ENCODE measurements around the gene PLEKHM1. TPM values are rescaled to one million over a fixed set of nuclear protein-coding genes. Genes with fewer than 3 reads are reported as not detected.
A peak's percentile ranks its signal among the peaks of the same experiment; 100 is the strongest.

The PLEKHM1 gene
- total and polyA plus RNA-seq, 2 of the 13 experiments (the other 11 are each of a cell fraction or from before 2014, with no cell fraction given) = 7.6 to 13.5 TPM

DNA sequence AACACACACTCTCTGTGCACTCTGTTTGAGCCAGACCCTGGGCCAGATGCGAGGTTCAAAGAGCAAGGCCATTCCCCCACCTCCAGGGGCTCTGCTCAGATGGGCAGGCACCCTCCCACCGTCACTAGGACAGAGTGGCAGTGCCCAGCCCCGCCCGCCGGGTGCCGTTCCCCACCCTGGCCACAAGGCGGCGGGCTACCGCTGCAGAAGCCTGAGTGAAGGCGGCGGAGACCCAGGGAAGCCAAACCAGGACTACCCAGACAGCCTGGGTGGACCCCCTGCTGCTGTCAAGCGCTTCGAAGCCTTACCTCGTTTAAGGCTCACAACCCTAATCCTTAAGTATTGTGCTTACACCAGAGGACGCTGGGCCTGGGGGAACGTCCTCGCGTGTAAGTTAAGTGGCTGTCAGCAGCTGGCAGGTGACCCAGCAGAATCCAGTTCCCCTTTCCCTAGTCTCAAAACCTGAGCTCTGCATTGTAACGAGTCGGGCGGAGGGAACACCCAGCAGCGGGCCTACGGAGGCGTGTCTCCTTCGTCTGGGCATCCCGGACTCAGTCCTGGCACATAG lies 62.4 kb downstream of the PLEKHM1 start (continued):
- TF ChIP-seq, protein P1, sequence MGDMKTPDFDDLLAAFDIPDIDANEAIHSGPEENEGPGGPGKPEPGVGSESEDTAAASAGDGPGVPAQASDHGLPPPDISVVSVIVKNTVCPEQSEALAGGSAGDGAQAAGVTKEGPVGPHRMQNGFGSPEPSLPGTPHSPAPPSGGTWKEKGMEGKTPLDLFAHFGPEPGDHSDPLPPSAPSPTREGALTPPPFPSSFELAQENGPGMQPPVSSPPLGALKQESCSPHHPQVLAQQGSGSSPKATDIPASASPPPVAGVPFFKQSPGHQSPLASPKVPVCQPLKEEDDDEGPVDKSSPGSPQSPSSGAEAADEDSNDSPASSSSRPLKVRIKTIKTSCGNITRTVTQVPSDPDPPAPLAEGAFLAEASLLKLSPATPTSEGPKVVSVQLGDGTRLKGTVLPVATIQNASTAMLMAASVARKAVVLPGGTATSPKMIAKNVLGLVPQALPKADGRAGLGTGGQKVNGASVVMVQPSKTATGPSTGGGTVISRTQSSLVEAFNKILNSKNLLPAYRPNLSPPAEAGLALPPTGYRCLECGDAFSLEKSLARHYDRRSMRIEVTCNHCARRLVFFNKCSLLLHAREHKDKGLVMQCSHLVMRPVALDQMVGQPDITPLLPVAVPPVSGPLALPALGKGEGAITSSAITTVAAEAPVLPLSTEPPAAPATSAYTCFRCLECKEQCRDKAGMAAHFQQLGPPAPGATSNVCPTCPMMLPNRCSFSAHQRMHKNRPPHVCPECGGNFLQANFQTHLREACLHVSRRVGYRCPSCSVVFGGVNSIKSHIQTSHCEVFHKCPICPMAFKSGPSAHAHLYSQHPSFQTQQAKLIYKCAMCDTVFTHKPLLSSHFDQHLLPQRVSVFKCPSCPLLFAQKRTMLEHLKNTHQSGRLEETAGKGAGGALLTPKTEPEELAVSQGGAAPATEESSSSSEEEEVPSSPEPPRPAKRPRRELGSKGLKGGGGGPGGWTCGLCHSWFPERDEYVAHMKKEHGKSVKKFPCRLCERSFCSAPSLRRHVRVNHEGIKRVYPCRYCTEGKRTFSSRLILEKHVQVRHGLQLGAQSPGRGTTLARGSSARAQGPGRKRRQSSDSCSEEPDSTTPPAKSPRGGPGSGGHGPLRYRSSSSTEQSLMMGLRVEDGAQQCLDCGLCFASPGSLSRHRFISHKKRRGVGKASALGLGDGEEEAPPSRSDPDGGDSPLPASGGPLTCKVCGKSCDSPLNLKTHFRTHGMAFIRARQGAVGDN (CRISPR knock-in tag; IDR thresholded peaks at IDR 0.05) = peak; percentile 84
- TF ChIP-seq SSRP1 (CRISPR knock-in tag; IDR thresholded peaks at IDR 0.05) (peak; percentile 79; the same call in 1 of the 2 replicates), ZNF30 (CRISPR knock-in tag; IDR thresholded peaks at IDR 0.05) (no peak), ZBTB7A (CRISPR knock-in tag; IDR thresholded peaks at IDR 0.05) (no peak; the same call in 1 of the 2 replicates), ZNF343 (CRISPR knock-in tag; IDR thresholded peaks at IDR 0.05) (no peak), KDM5B (CRISPR knock-in tag; IDR thresholded peaks at IDR 0.05; ENCODE audit: borderline replicate concordance) (peak; percentile 81), SKI (IDR thresholded peaks at IDR 0.05; ENCODE audit: partially characterized antibody) (no peak), AGO1 (IDR thresholded peaks at IDR 0.05; ENCODE audit: low read depth, low read length, poor library complexity, severe bottlenecking) (no peak), ZNF543 (CRISPR knock-in tag; IDR thresholded peaks at IDR 0.05) (no peak), ZNF180 (CRISPR knock-in tag; IDR thresholded peaks at IDR 0.05; ENCODE audit: borderline replicate concordance, low read depth) (peak; percentile 33; the same call in 1 of the 2 replicates), ZNF337 (CRISPR knock-in tag; IDR thresholded peaks at IDR 0.05; ENCODE audit: borderline replicate concordance, low read depth) (no peak), SALL2 (CRISPR knock-in tag; IDR thresholded peaks at IDR 0.05) (no peak)
- TF ChIP-seq, protein P2, sequence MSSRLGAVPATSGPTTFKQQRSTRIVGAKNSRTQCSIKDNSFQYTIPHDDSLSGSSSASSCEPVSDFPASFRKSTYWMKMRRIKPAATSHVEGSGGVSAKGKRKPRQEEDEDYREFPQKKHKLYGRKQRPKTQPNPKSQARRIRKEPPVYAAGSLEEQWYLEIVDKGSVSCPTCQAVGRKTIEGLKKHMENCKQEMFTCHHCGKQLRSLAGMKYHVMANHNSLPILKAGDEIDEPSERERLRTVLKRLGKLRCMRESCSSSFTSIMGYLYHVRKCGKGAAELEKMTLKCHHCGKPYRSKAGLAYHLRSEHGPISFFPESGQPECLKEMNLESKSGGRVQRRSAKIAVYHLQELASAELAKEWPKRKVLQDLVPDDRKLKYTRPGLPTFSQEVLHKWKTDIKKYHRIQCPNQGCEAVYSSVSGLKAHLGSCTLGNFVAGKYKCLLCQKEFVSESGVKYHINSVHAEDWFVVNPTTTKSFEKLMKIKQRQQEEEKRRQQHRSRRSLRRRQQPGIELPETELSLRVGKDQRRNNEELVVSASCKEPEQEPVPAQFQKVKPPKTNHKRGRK (CRISPR knock-in tag; IDR thresholded peaks at IDR 0.05) = no peak
- TF ChIP-seq, protein P3, sequence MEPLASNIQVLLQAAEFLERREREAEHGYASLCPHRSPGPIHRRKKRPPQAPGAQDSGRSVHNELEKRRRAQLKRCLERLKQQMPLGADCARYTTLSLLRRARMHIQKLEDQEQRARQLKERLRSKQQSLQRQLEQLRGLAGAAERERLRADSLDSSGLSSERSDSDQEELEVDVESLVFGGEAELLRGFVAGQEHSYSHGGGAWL (CRISPR knock-in tag; IDR thresholded peaks at IDR 0.05) = peak; percentile 58; the same call in 1 of the 2 replicates
- TF ChIP-seq, protein P4, sequence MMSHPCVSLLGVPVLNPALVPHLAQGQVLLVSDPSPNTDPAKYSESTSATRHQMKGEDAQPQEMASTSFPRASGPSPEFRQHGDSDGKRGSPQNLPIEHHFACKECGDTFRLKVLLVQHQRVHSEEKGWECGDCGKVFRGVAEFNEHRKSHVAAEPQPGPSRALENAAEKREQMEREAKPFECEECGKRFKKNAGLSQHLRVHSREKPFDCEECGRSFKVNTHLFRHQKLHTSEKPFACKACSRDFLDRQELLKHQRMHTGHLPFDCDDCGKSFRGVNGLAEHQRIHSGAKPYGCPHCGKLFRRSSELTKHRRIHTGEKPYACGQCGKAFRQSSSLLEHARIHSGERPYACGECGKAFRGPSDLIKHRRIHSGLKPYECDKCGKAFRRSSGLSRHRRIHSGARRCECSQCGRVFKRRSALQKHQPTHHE (CRISPR knock-in tag; IDR thresholded peaks at IDR 0.05; ENCODE audit: borderline replicate concordance) = no peak
- TF ChIP-seq, protein P5, sequence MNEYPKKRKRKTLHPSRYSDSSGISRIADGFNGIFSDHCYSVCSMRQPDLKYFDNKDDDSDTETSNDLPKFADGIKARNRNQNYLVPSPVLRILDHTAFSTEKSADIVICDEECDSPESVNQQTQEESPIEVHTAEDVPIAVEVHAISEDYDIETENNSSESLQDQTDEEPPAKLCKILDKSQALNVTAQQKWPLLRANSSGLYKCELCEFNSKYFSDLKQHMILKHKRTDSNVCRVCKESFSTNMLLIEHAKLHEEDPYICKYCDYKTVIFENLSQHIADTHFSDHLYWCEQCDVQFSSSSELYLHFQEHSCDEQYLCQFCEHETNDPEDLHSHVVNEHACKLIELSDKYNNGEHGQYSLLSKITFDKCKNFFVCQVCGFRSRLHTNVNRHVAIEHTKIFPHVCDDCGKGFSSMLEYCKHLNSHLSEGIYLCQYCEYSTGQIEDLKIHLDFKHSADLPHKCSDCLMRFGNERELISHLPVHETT (CRISPR knock-in tag; conservative IDR thresholded peaks at IDR 0.05) = no peak
- TF ChIP-seq, protein P6, sequence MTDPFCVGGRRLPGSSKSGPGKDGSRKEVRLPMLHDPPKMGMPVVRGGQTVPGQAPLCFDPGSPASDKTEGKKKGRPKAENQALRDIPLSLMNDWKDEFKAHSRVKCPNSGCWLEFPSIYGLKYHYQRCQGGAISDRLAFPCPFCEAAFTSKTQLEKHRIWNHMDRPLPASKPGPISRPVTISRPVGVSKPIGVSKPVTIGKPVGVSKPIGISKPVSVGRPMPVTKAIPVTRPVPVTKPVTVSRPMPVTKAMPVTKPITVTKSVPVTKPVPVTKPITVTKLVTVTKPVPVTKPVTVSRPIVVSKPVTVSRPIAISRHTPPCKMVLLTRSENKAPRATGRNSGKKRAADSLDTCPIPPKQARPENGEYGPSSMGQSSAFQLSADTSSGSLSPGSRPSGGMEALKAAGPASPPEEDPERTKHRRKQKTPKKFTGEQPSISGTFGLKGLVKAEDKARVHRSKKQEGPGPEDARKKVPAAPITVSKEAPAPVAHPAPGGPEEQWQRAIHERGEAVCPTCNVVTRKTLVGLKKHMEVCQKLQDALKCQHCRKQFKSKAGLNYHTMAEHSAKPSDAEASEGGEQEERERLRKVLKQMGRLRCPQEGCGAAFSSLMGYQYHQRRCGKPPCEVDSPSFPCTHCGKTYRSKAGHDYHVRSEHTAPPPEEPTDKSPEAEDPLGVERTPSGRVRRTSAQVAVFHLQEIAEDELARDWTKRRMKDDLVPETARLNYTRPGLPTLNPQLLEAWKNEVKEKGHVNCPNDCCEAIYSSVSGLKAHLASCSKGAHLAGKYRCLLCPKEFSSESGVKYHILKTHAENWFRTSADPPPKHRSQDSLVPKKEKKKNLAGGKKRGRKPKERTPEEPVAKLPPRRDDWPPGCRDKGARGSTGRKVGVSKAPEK (CRISPR knock-in tag; IDR thresholded peaks at IDR 0.05; ENCODE audit: borderline replicate concordance) = 0 out of 2 replicates have a peak, but pooled peaks have one; percentile 75
